ENCODE results near the gene PRDM16. TPM values are rescaled to one million over a fixed set of nuclear protein-coding genes. Genes with fewer than 3 reads are reported as not detected.

Gene PRDM16
- total RNA-seq, 4 donors from 2014 or later = 0.08 to 0.19 (median 0.12) TPM

GRCh38 chr1:3250624-3251023 is 181.6 kb downstream of the PRDM16 start:
- Histone ChIP-seq H3K9me3 (no peaks in the 10 kb centered on the region), H3K4me3 (no peak overlapping the region), H3K4me1 (peaks cover 0 to 9% (median 3%) of the 10 kb centered on the region in 3 donors), H3K27ac (no peak overlapping the region), H3K36me3 (no peaks in the 10 kb centered on the region), H3K27me3 (peaks cover 0 to 70% (median 3%) of the 10 kb centered on the region in 4 donors)
- DNase-seq = no peak
- intact Hi-C loops (cut with DNase I) = no loop called here
- TF ChIP-seq CTCF (IDR thresholded peaks at IDR 0.05) = no peak
- no peak for TF ChIP-seq POLR2A (IDR thresholded peaks at IDR 0.05)
- 33 to 46% methylated on average over 1 to 4 of the region's 5 CpGs for WGBS, 2 donors

GRCh38 chr1:3251099-3251806 is 182.2 kb downstream of the PRDM16 start:
- intact Hi-C loops (cut with DNase I) = no loop called here
- Histone ChIP-seq H3K27me3 (peaks cover 0 to 65% (median 3%) of the 10 kb centered on the region in 4 donors), H3K4me3 (no peak overlapping the region), H3K4me1 (peaks cover 0 to 9% (median 3%) of the 10 kb centered on the region in 3 donors), H3K27ac (no peak overlapping the region), H3K36me3 (no peaks in the 10 kb centered on the region), H3K9me3 (no peaks in the 10 kb centered on the region)
- no peak for DNase-seq
- WGBS, 2 donors = 61% methylated on average over 13 of the region's 24 CpGs; no CpG with 5 or more reads in 1 of the 2 donors
- no peak for TF ChIP-seq CTCF (IDR thresholded peaks at IDR 0.05)
- TF ChIP-seq POLR2A (IDR thresholded peaks at IDR 0.05) = no peak

GRCh38 chr1:3251807-3252428 is 182.9 kb downstream of the PRDM16 start:
- Histone ChIP-seq H3K9me3 (no peaks in the 10 kb centered on the region), H3K36me3 (no peaks in the 10 kb centered on the region), H3K4me3 (no peak overlapping the region), H3K4me1 (peaks cover 0 to 9% (median 3%) of the 10 kb centered on the region in 3 donors), H3K27ac (no peak overlapping the region), H3K27me3 (peaks cover 0 to 58% (median 3%) of the 10 kb centered on the region in 4 donors)
- intact Hi-C loops (cut with DNase I) = no loop called here
- 60 to 71% methylated on average over 8 to 9 of the region's 17 CpGs for WGBS, 2 donors
- TF ChIP-seq CTCF (IDR thresholded peaks at IDR 0.05) (no peak), POLR2A (IDR thresholded peaks at IDR 0.05) (no peak)
- DNase-seq = no peak

- DNase-seq = no peak
- TF ChIP-seq POLR2A (IDR thresholded peaks at IDR 0.05) = no peak
- no peak for TF ChIP-seq CTCF (IDR thresholded peaks at IDR 0.05)
- Histone ChIP-seq H3K36me3 (no peaks in the 10 kb centered on the region), H3K4me3 (no peak overlapping the region), H3K4me1 (no peaks in the 10 kb centered on the region), H3K9me3 (no peaks in the 10 kb centered on the region), H3K27ac (no peak overlapping the region), H3K27me3 (peaks cover 0 to 20% (median 0%) of the 10 kb centered on the region in 4 donors)
- intact Hi-C loops (cut with DNase I) = no loop called here
- WGBS, 2 donors = 92% methylated on average over 2 of the region's 15 CpGs; no CpG with 5 or more reads in 1 of the 2 donors
These were observed 186.7 kb downstream of the PRDM16 start for GRCh38 chr1:3255680-3256079.

GRCh38 chr1:3257788-3258187 is 188.8 kb downstream of the PRDM16 start:
- no peaks in the 10 kb centered on the region for H3K36me3 ChIP-seq
- no peaks in the 10 kb centered on the region for H3K4me1 ChIP-seq
- peaks cover 0 to 19% (median 0%) of the 10 kb centered on the region in 4 donors for H3K27me3 ChIP-seq
- no peak for DNase-seq
- no peak overlapping the region for H3K4me3 ChIP-seq
- TF ChIP-seq CTCF (IDR thresholded peaks at IDR 0.05) (no peak), POLR2A (IDR thresholded peaks at IDR 0.05) (no peak)
- intact Hi-C loops (cut with DNase I) = no loop called here
- H3K9me3 ChIP-seq = no peaks in the 10 kb centered on the region
- H3K27ac ChIP-seq = no peak overlapping the region
- WGBS, 2 donors = 87 to 93% methylated on average over 4 of the region's 4 CpGs
